22Rv1 (cell line): ENCODE results near the gene SUSD4.
"Not testable (repeated sequence)": the region's sequence is repeated elsewhere in the genome, so short reads cannot be mapped to it uniquely, and the experiment has no call there.

Source experiments
- H3K27ac ChIP-seq: fragments of 450-650 bp; 2 replicates; pipeline ENCODE4 v1.5.1; 2017
- CTCF ChIP-seq: fragments of 450-650 bp; IDR thresholded peaks from 2 replicates; pipeline ENCODE4 v1.5.1; 2017; ENCODE audit warnings: mild to moderate bottlenecking
- ZFX ChIP-seq: fragments of 450-650 bp; IDR thresholded peaks from 2 replicates; pipeline ENCODE4 v1.6.1; 2017; ENCODE audit warnings: antibody characterized with exemption, borderline replicate concordance

Gene SUSD4

GRCh38 chr1:223402790-223403142 lies 38.8 kb upstream of the SUSD4 start:
- no peak overlapping the region for H3K27ac ChIP-seq
- TF ChIP-seq ZFX, result no peak
- TF ChIP-seq CTCF, result no peak

- H3K27ac ChIP-seq, result no peak overlapping the region
- TF ChIP-seq CTCF (no peak), ZFX (no peak)
These were observed 38.2 kb upstream of the SUSD4 start for GRCh38 chr1:223401873-223402789.

GRCh38 chr1:223399393-223399792 lies 35.4 kb upstream of the SUSD4 start:
- H3K27ac ChIP-seq, result not testable (repeated sequence)

GRCh38 chr1:223394706-223395105 lies 30.7 kb upstream of the SUSD4 start:
- TF ChIP-seq ZFX (no peak), CTCF (no peak)

GRCh38 chr1:223394242-223394641 lies 30.3 kb upstream of the SUSD4 start:
- H3K27ac ChIP-seq, result no peak overlapping the region
- TF ChIP-seq ZFX (no peak), CTCF (no peak)

More at GRCh38 chr1:223394706-223395105, 30.7 kb upstream of the SUSD4 start:
- no peak overlapping the region for H3K27ac ChIP-seq

- TF ChIP-seq ZFX, result no peak
- TF ChIP-seq CTCF, result no peak
- H3K27ac ChIP-seq, result no peak within 1 kb of the TSS
These were observed 29.6 kb upstream of the SUSD4 start, which contains the start of gene CCDC185 for GRCh38 chr1:223393275-223394214. TSS of gene CCDC185 (plus strand) at chr1:223393415. CDS start at chr1:223393476, 61 bp downstream.

GRCh38 chr1:223390618-223391017 lies 26.6 kb upstream of the SUSD4 start:
- H3K27ac ChIP-seq, result no peak overlapping the region

More at GRCh38 chr1:223390618-223391017, 26.6 kb upstream of the SUSD4 start:
- TF ChIP-seq CTCF, result no peak
- TF ChIP-seq ZFX, result no peak
